B cell (primary cell): ENCODE measurements around the gene POLH. TPM values are rescaled to one million over a fixed set of nuclear protein-coding genes. Genes with fewer than 3 reads are reported as not detected.

Experiments used
- ATAC-seq: fragments of 200-7000 bp; cut with Tn5 transposase; one replicate; pipeline ENCODE4 v1.10.0; 2021; ENCODE audit warnings: low read depth, mild to moderate bottlenecking, moderate number of reproducible peaks, moderate library complexity
- CTCF ChIA-PET: fragments of 350-600 bp; sonication (Branson Sonifier 250); formaldehyde crosslinking; loops from one replicate; lab custom pipeline; 2021; ENCODE audit warnings: antibody characterized with exemption, inconsistent platforms; lab: Charles Lee
- POLR2A ChIA-PET: fragments of 350-600 bp; sonication (Branson Sonifier 250); formaldehyde crosslinking; loops from one replicate; lab custom pipeline; 2021; ENCODE audit warnings: antibody characterized with exemption; lab: Charles Lee
- DNase-seq: peaks from one replicate; pipeline ENCODE4 v3.0.0; 2013
- H2AFZ ChIP-seq: 2 replicates; pipeline ENCODE4 v1.6.1; 2012; ENCODE audit warnings: mild to moderate bottlenecking, low read depth, low read length; ENCODE audit not compliant: insufficient read depth, poor library complexity, severe bottlenecking
- H3K27ac ChIP-seq, 2 donors: 1 replicate in 1 of 2; 2 replicates in 1 of 2; pipeline ENCODE4 v1.5.1; 2012 to 2013; ENCODE audit warnings: low read length in 2 of 2, mild to moderate bottlenecking in 2 of 2, moderate library complexity in 1 of 2
- H3K27me3 ChIP-seq, 4 experiments: fragments of 200-600 bp in 1 of 4; sonication (generic) in 1 of 4; replicated peaks in 1 of 4; 1 replicate in 2 of 4; 2 replicates in 2 of 4; pipeline versions ENCODE4 v1.6.1 to v1.7.0; 2013 to 2016; ENCODE audit warnings: low read length in 3 of 4, mild to moderate bottlenecking in 2 of 4, mixed read lengths in 1 of 4, moderate library complexity in 1 of 4; ENCODE audit not compliant: insufficient read depth in 4 of 4, control insufficient read depth in 3 of 4; ENCODE audit errors: control extremely low read depth in 1 of 4
- H3K36me3 ChIP-seq, 2 experiments: replicated peaks in 1 of 2; 1 replicate in 1 of 2; 2 replicates in 1 of 2; pipeline versions ENCODE4 v1.6.1 to v1.7.1; 2013; ENCODE audit warnings: low read length in 1 of 2; ENCODE audit not compliant: insufficient read depth in 2 of 2, control insufficient read depth in 1 of 2; ENCODE audit errors: control extremely low read depth in 1 of 2, extremely low read depth in 1 of 2
- H3K4me1 ChIP-seq, 2 donors: fragments of 200-600 bp in 1 of 2; sonication (generic) in 1 of 2; 1 replicate in 1 of 2; 2 replicates in 1 of 2; pipeline versions ENCODE4 v1.5.1 to v1.6.1; 2013 to 2017; ENCODE audit warnings: low read length in 2 of 2; ENCODE audit not compliant: control insufficient read depth in 2 of 2, insufficient read depth in 2 of 2
- H3K4me2 ChIP-seq: replicated peaks from 2 replicates; pipeline ENCODE3; 2012; ENCODE audit warnings: mild to moderate bottlenecking, low read depth, low read length; ENCODE audit not compliant: poor library complexity, severe bottlenecking
- H3K4me3 ChIP-seq, 5 experiments: fragments of 200-600 bp in 1 of 5; sonication (generic) in 1 of 5; 1 replicate in 3 of 5; 2 replicates in 2 of 5; pipeline versions ENCODE4 v1.5.1 to v1.7.0; 2011 to 2016; ENCODE audit warnings: low read length in 4 of 5, mild to moderate bottlenecking in 4 of 5, low read depth in 2 of 5, control low read depth in 1 of 5, moderate library complexity in 1 of 5; ENCODE audit not compliant: insufficient read depth in 1 of 5; ENCODE audit errors: control extremely low read depth in 1 of 5, extremely low read depth in 1 of 5
- H3K79me2 ChIP-seq: fragments of 200-600 bp; sonication (generic); one replicate; pipeline ENCODE4 v1.6.0; 2016; ENCODE audit warnings: low read length; ENCODE audit not compliant: control insufficient read depth, insufficient read depth
- H3K9ac ChIP-seq: fragments of 200-600 bp; sonication (generic); 2 replicates; pipeline ENCODE4 v1.6.1; 2017; ENCODE audit warnings: mild to moderate bottlenecking, low read length, moderate library complexity
- H3K9me3 ChIP-seq, 3 donors: one replicate each; pipeline versions ENCODE4 v1.6.1 to v1.7.1; 2013; ENCODE audit warnings: low read length in 2 of 3; ENCODE audit not compliant: control insufficient read depth in 2 of 3, insufficient read depth in 1 of 3; ENCODE audit errors: control extremely low read depth in 1 of 3
- H4K20me1 ChIP-seq: 2 replicates; pipeline ENCODE4 v1.6.0; 2012; ENCODE audit warnings: mild to moderate bottlenecking, low read length; ENCODE audit not compliant: insufficient read depth, control insufficient read depth, poor library complexity, severe bottlenecking
- H3K27ac Mint-ChIP-seq: one replicate; pipeline ENCODE4 v1.8.0; 2021; ENCODE audit warnings: mixed read lengths
- H3K27me3 Mint-ChIP-seq: one replicate; pipeline ENCODE4 v1.8.0; 2021; ENCODE audit warnings: mixed read lengths
- H3K4me1 Mint-ChIP-seq: one replicate; pipeline ENCODE4 v1.8.0; 2021; ENCODE audit warnings: mixed read lengths
- H3K4me3 Mint-ChIP-seq: one replicate; pipeline ENCODE4 v1.8.0; 2021; ENCODE audit warnings: mixed read lengths
- H3K9me3 Mint-ChIP-seq: one replicate; pipeline ENCODE4 v1.8.0; 2022; ENCODE audit warnings: mixed read lengths; ENCODE audit not compliant: insufficient read depth
- CTCF ChIP-seq: fragments of 200-600 bp; IDR thresholded peaks from one replicate; pipeline ENCODE4 v1.8.0; 2022; ENCODE audit warnings: antibody characterized with exemption, mild to moderate bottlenecking
- EZH2 ChIP-seq: IDR thresholded peaks from 2 replicates; pipeline ENCODE4 v1.6.1; 2012; ENCODE audit warnings: borderline replicate concordance, low read depth, mild to moderate bottlenecking, moderate library complexity, low read length; ENCODE audit not compliant: insufficient read depth, poor library complexity, severe bottlenecking
- WGBS: methylation state at CpG from one replicate; pipeline ENCODE4 v1.1.5; 2013; ENCODE audit warnings: missing lambda C conversion rate; ENCODE audit not compliant: insufficient coverage; 5-methylcytosine and 5-hydroxymethylcytosine counted together
- intact Hi-C: fragments of 100-400 bp; cut with micrococcal nuclease; formaldehyde crosslinking; loops from one replicate; pipeline ENCODE4 v1.10.0; 2022
- polyA plus RNA-seq: library from polyadenylated mRNA; depleted of rRNA; stranded (reverse); fragments of >200 nt; gene quantifications from 2 replicates; pipeline ENCODE4 v1.2.3, GENCODE V29; 2012
- total RNA-seq, 2 donors: library from RNA; stranded (reverse); fragments of 120-200 nt in 1 of 2; gene quantifications; 1 replicate in 1 of 2; 2 replicates in 1 of 2; pipeline versions ENCODE4 v1.2.3 to v1.2.4, GENCODE V29; 2013 to 2022

The POLH gene
- total and polyA plus RNA-seq, 2 donors (not counting 1 experiment from before 2014, with no cell fraction given), result 14.7 to 24.8 TPM

- intact Hi-C loops, result no loop called here
- H4K20me1 ChIP-seq, result peaks cover 1% of the 10 kb centered on the region
- no peak overlapping the region for H3K27ac ChIP-seq
- H3K4me1 ChIP-seq, result peaks cover 2 to 3% of the 10 kb centered on the region in 2 donors
- H3K36me3 ChIP-seq, result peaks cover 18 to 43% of the 10 kb centered on the region in 2 experiments
- Mint-ChIP-seq H3K27me3 (no peaks in the 10 kb centered on the region), H3K27ac (no peak overlapping the region), H3K9me3 (no peaks in the 10 kb centered on the region), H3K4me1 (peaks cover 5% of the 10 kb centered on the region), H3K4me3 (no peak overlapping the region)
- H3K4me3 ChIP-seq, result no peak overlapping the region
- WGBS, result 95% methylated on average over 5 of the region's 6 CpGs
- no peaks in the 10 kb centered on the region for H3K27me3 ChIP-seq
- H3K9me3 ChIP-seq, result no peaks in the 10 kb centered on the region
- no peak for ATAC-seq
- TF ChIP-seq CTCF (no peak), EZH2 (no peak)
- DNase-seq, result no peak
- CTCF ChIA-PET, result interaction anchor here (1.0 to 1.2 kb wide), 2 partner anchors 32 to 483 kb away, joined by 3 to 4 read pairs; no protein-coding TSS in a partner anchor
- no peak overlapping the region for H2AFZ ChIP-seq
- H3K9ac ChIP-seq, result no peak overlapping the region
- peaks cover 4% of the 10 kb centered on the region for H3K79me2 ChIP-seq
- no peak overlapping the region for H3K4me2 ChIP-seq
- POLR2A ChIA-PET, result no interaction called here
These were observed 37.9 kb downstream of the POLH start for GRCh38 chr6:43613721-43614395.

GRCh38 chr6:43614396-43614730, 38.4 kb downstream of the POLH start:
- WGBS, result 95% methylated on average over 2 of the region's 3 CpGs

More at GRCh38 chr6:43614396-43614730, 38.4 kb downstream of the POLH start:
- Histone ChIP-seq H3K36me3 (peaks cover 15 to 43% of the 10 kb centered on the region in 2 experiments), H3K9me3 (no peaks in the 10 kb centered on the region), H3K9ac (no peak overlapping the region), H3K4me3 (no peak overlapping the region), H2AFZ (no peak overlapping the region), H3K4me1 (no peaks in the 10 kb centered on the region), H3K27me3 (no peaks in the 10 kb centered on the region), H3K79me2 (peaks cover 4% of the 10 kb centered on the region), H3K4me2 (no peak overlapping the region), H4K20me1 (no peaks in the 10 kb centered on the region), H3K27ac (no peak overlapping the region)
- ATAC-seq (no peak), DNase-seq (no peak)
- TF ChIP-seq EZH2, result no peak
- no peak for TF ChIP-seq CTCF
- Mint-ChIP-seq H3K9me3 (no peaks in the 10 kb centered on the region), H3K27ac (no peak overlapping the region), H3K4me1 (peaks cover 2% of the 10 kb centered on the region), H3K27me3 (no peaks in the 10 kb centered on the region), H3K4me3 (no peak overlapping the region)
- ChIA-PET CTCF (interaction anchor here (1.0 kb wide), 1 partner anchor 31 kb away, joined by 4 read pairs; no protein-coding TSS in a partner anchor), POLR2A (no interaction called here)
- intact Hi-C loops, result no loop called here
